Stimulated activated CD8-positive, alpha-beta memory T cell treated with anti-CD3 and anti-CD28 coated beads, Interleukin-15, amount 100 ng/mL, for 48 hours (primary cell): ENCODE data around the gene RCAN1.

ENCODE experiments used
- DNase-seq, 2 donors: peaks; one replicate each; pipeline ENCODE4 v3.0.0-alpha.2; 2020; ENCODE audit warnings: low read depth in 2 of 2

Gene RCAN1

DNA sequence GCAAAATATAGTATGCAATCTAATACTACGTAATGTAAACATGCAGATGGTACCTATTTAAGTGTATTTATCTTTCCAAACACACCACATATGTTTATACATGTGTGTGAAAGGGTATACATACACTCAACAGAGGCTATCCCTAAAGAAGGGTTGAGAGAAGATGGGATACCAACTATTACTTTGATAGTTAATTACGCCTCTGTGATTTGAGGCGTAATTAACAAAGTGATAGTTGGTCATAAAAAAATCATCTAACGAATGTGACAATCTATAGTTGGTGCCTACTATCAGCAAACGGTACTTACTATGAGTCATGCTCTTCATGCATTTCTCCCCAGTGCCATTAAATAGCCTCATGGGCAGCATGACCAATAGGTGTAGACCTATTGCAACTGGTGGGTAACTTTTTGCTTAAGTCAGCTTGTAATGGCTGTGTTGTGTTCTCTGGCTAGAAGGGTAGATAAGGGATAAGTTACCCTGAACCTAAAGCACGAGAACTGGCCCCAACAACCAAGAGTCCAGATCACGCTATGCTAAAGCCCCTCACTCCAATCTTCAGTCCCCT, 15.3 kb downstream of the RCAN1 start:
- DNase-seq: no peak

DNA sequence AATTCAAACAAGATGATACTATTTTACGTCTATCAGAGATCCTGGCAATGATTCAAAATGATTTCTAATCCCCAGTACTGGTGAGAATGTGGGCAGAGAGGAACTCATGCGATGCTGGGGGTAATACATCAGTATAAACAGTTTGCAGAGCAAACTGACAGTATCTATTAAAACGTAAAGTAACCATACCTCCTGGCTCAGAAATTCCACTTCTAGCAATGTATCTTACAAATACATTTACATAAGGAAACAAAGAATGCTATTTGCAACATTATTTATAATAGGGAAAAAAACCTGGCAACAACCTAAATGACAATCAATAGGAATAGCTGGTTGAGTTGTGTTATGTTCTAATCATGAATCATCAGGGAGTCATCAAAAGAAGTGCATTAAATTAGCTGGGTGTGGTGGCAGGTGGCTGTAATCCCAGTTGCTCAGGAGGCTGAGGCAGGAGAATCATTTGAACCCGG, 15.9 kb downstream of the RCAN1 start:
- DNase-seq: no peak

DNA sequence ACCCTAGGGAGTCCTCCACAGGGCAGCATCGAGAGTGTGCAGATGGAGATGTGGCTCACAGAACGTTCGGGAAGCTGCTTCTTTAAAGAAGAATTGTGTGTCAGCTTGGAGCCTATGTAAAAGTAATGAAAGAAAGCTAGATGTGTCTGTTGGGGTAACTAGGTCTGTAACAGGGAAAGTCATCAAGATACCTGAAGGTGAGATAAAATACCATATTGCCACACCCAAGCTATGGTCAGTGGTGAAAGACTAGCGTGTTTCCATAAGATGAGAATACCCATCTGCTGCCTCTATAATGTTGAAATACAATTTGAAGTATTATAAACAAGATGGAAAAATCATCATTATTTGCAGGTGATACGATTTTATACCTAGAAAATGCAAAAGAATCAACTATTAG, 17.5 kb downstream of the RCAN1 start:
- no peak for DNase-seq

DNA sequence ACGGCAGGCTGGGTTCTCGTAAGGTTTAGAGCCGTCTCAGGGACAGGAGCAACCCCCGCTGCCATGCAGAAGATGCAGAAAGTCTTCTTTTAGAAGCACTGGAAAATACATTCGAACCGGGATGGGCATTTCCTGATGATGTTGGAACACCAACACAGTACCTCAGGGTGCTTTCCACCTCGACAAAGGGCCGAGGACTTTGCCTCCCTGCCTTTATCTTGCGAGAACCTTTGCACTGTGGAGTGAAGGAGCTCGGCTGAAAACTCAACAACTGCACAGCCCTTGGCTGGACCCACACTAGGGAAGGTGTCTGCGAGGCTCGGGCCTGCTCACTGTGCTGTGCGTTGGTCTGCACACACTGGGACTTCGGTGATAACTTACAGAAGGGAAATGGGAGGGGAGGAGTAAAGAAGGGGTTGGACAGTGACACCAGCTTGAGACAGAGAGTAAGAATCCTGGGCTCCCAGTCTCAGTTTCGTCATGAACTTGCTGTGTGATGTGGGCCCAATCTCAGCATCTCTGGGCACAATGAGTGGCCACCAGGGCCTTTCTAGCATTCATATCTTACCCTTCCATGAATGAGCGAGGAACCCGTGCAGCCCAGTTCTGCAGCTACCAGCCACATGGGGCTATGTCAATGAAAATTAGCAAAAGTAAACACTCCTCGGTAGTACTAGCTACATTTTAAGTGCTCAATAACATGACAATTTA, 18.2 kb downstream of the RCAN1 start:
- no peak for DNase-seq

- no peak for DNase-seq
These were observed 19.5 kb downstream of the RCAN1 start for GRCh38 chr21:34595457-34595856.

GRCh38 chr21:34594566-34595234, 20.2 kb downstream of the RCAN1 start:
- no peak for DNase-seq

GRCh38 chr21:34593954-34594531, 20.9 kb downstream of the RCAN1 start:
- no peak for DNase-seq

- no peak for DNase-seq
These were observed 21.5 kb downstream of the RCAN1 start for GRCh38 chr21:34593423-34593822.

DNA sequence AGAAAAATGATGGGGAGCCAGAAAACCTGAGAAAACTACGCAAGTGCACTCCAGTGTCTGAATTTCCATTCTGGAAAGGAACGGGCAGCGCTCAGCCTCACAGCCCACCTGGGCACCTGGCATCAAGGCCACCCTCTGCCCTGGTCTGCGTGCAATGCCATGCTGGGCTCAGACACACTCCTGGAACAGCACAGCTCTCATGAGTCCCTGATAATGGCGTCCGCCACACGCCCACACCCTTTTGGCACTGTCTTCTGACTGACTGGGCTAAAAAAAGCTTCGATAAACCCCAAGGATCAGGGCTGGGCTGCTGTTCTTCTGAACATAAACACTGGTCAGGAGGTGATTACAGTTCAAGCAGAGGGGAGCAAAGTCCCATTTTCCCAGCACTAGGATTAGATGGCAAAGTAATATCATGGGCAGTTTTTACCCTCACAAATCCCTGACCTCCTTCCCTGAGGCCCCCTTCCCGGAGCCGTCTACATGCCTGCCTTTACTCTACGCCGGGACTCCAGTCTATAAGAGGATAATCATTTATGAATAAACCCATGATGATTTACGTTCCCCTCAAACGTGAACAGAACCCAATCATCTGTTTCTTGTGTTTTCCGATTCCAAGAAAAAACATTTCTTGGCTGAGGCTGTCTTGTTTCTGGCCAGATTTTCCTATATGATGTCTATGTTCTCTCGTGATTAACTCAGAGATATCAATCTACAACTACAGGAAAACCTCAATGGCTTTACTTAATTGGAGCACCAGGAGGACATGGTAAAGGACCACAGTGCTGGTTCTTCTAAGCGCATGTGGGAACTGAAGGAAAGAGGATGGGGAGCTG, 22.6 kb downstream of the RCAN1 start:
- no peak for DNase-seq

- DNase-seq: no peak
These were observed 24.4 kb downstream of the RCAN1 start for GRCh38 chr21:34590520-34590919.

- DNase-seq: no peak
These were observed 25.2 kb downstream of the RCAN1 start for GRCh38 chr21:34589511-34590282.

DNA sequence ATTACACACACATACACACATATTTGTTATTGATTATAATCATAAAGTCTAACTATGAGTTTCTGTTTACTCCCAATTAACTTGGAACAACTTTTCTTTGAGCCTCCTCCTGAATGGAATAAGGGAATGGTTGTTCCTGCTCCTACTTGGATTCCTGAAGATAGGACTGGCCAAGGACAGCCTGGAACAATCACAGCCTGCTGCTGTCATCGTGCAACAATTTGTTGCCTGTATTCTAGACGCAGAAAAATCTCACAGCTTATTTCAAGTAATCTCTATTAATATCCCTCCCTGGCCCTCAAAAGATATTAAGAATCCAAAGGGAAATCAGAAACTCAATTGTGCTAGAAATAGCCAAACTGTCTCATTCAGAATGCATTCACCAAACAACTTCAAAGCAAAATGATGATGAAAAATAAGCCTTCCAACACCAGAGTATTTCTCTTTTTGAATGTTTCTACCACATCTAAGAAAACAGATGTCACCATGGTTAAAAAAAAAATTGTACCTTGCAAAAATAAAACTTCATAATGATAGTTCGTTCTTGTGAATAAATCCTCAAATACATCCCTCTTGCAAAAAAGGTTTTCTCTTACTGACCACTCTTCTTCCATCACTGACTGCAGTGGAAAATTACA, 30.9 kb downstream of the RCAN1 start:
- no peak for DNase-seq

GRCh38 chr21:34582506-34583150, 32.3 kb downstream of the RCAN1 start:
- no peak for DNase-seq

DNA sequence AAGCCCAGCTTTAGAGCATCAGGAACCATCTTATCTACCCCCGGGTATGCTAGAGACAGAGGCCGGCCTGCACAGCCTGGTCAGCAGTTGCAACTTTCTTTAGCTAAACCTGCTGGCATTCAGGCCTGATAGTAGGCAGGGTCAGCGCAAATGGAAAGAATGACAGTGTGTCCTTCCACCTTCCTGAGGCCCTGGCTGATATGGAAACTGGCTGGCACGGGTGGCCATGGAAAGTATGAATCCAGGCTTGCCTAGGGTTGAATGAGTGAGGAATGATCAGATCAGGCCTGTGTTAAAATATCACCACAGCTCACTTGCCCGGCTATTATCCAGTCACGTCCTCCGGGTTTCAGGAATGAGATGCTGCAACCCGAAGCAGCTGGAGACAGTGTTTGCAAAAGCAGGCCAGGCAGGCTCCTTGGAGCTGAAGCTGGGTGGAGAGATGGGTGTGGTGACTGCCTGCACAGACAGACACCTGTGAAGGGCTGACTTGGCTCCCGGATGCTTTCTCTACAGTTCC, 34.7 kb downstream of the RCAN1 start:
- no peak for DNase-seq

DNA sequence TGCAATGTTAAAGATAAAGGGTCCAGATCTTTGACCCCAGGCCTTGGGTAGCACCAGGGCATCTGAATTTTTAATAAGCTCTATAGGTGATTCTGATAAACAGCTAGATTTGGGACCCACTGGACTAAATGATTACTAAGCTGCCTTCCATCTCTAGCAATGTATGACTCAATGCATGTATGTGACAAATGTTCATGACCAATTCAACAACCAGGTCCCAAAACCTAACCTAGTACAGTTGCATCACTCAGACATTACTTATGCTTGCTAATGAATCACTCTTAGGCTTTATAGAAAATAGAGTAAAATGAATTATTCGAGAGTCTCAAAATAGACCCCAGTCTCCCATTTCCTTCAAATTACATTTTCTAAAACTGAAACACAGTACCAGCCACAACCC, 35.5 kb downstream of the RCAN1 start:
- no peak for DNase-seq

GRCh38 chr21:34576041-34576511, 38.8 kb downstream of the RCAN1 start:
- no peak for DNase-seq

- no peak for DNase-seq
These were observed 40.0 kb downstream of the RCAN1 start for GRCh38 chr21:34574601-34575529.

DNA sequence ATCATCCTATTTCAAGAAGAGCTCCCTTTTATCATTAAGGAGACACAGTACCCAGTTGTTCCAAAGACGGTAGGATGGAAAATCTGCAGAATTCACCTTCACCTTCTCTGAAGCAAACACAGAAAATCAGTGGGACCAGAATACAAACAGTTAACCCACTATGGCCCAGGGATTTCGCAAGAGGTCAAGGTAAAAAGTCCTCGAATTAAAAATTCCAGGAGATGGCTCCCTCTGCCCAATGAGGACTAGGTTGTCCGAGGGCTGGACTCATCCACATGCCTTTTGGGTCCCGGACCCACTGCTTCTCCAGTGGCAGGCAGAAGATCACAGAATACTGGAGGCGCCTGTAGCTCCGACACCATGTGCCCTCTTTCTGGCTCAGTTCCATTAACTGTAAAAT, 42.9 kb downstream of the RCAN1 start:
- no peak for DNase-seq

- no peak for DNase-seq
These were observed 44.6 kb downstream of the RCAN1 start for GRCh38 chr21:34570313-34570712.
